ENCODE results near the gene STRBP.

GRCh38 chr9:123316053-123316718 is 47.8 kb upstream of the STRBP start:
- TF ChIP-seq NFYB (CRISPR knock-in tag; conservative IDR thresholded peaks at IDR 0.05; ENCODE audit: low read depth) (no peak), USF2 (CRISPR knock-in tag; IDR thresholded peaks at IDR 0.05) (no peak)
